Measurements from ENCODE around the gene OSGEPL1. TPM values are rescaled to one million over a fixed set of nuclear protein-coding genes. Genes with fewer than 3 reads are reported as not detected.

The OSGEPL1 gene
- polyA plus RNA-seq, 3 donors = 2.1 to 2.9 (median 2.6) TPM

- Histone ChIP-seq H3K4me1 (ENCODE audit: control insufficient read depth in 1 of 2, insufficient read depth in 2 of 2, low read length in 2 of 2) (no peaks in the 10 kb centered on the region), H2AFZ (ENCODE audit: insufficient read depth, low read depth, low read length, poor library complexity, severe bottlenecking) (no peak overlapping the region), H3K9ac (ENCODE audit: insufficient read depth, low read length, poor library complexity, severe bottlenecking) (no peak overlapping the region), H3K9me3 (replicated peaks in 1 of 2; ENCODE audit: control insufficient read depth in 1 of 2, insufficient read depth in 1 of 2, low read length in 2 of 2) (no peaks in the 10 kb centered on the region), H3K79me2 (ENCODE audit: insufficient read depth, low read length) (no peaks in the 10 kb centered on the region), H3K4me2 (replicated peaks; ENCODE audit: extremely low read depth, low read length, poor library complexity, severe bottlenecking) (no peak overlapping the region), H3K4me3 (replicated peaks in 1 of 3; ENCODE audit: low read depth in 2 of 3, low read length in 3 of 3) (no peak overlapping the region), H3K27me3 (ENCODE audit: control insufficient read depth in 2 of 2, insufficient read depth in 2 of 2, low read length in 2 of 2) (no peaks in the 10 kb centered on the region), H3K36me3 (replicated peaks in 1 of 2; ENCODE audit: control insufficient read depth in 1 of 2, insufficient read depth in 2 of 2, low read length in 2 of 2) (peaks cover 22 to 45% of the 10 kb centered on the region in 2 donors), H4K20me1 (ENCODE audit: insufficient read depth, low read length) (no peaks in the 10 kb centered on the region), H3K27ac (ENCODE audit: low read depth in 1 of 2, low read length in 2 of 2) (no peak overlapping the region)
- Mint-ChIP-seq H3K4me1 (peaks cover 7% of the 10 kb centered on the region), H3K27me3 (ENCODE audit: low read depth in 3 of 3) (no peaks in the 10 kb centered on the region), H3K27ac (no peak overlapping the region), H3K36me3 (peaks cover 20 to 28% of the 10 kb centered on the region in 2 donors), H3K4me3 (no peak overlapping the region), H3K9me3 (peaks cover 0 to 2% (median 0%) of the 10 kb centered on the region in 7 donors)
- no CpG with 5 or more reads among the region's 2 CpGs for WGBS (ENCODE audit: insufficient coverage)
- no peak for DNase-seq
- intact Hi-C loops (cut with micrococcal nuclease) = no loop called here
- TF ChIP-seq CTCF (IDR thresholded peaks at IDR 0.05) = no peak
These were observed 39.9 kb upstream of the OSGEPL1 start for GRCh38 chr2:189802396-189802912.

- H3K9ac ChIP-seq (ENCODE audit: insufficient read depth, low read length, poor library complexity, severe bottlenecking) = no peak overlapping the region
- no peak overlapping the region for H3K4me2 ChIP-seq (replicated peaks; ENCODE audit: extremely low read depth, low read length, poor library complexity, severe bottlenecking)
- DNase-seq = no peak
- Mint-ChIP-seq H3K27ac (peak overlapping the region in 2 of 7 donors; percentile 8 to 35), H3K9me3 (peaks cover 0 to 2% (median 0%) of the 10 kb centered on the region in 7 donors), H3K36me3 (peaks cover 25 to 27% of the 10 kb centered on the region in 2 donors), H3K4me3 (no peak overlapping the region), H3K4me1 (peaks cover 7% of the 10 kb centered on the region), H3K27me3 (ENCODE audit: low read depth in 3 of 3) (no peaks in the 10 kb centered on the region)
- no peaks in the 10 kb centered on the region for H3K79me2 ChIP-seq (ENCODE audit: insufficient read depth, low read length)
- no peak overlapping the region for H3K27ac ChIP-seq (ENCODE audit: low read depth in 1 of 2, low read length in 2 of 2)
- no peaks in the 10 kb centered on the region for H3K9me3 ChIP-seq (replicated peaks in 1 of 2; ENCODE audit: control insufficient read depth in 1 of 2, insufficient read depth in 1 of 2, low read length in 2 of 2)
- WGBS (ENCODE audit: insufficient coverage) = 100% methylated on average over 1 of the region's 2 CpGs
- intact Hi-C loops (cut with micrococcal nuclease) = no loop called here
- H3K36me3 ChIP-seq (replicated peaks in 1 of 2; ENCODE audit: control insufficient read depth in 1 of 2, insufficient read depth in 2 of 2, low read length in 2 of 2) = peaks cover 28 to 59% of the 10 kb centered on the region in 2 donors
- no peaks in the 10 kb centered on the region for H4K20me1 ChIP-seq (ENCODE audit: insufficient read depth, low read length)
- H2AFZ ChIP-seq (ENCODE audit: insufficient read depth, low read depth, low read length, poor library complexity, severe bottlenecking) = no peak overlapping the region
- H3K4me1 ChIP-seq (ENCODE audit: control insufficient read depth in 1 of 2, insufficient read depth in 2 of 2, low read length in 2 of 2) = no peaks in the 10 kb centered on the region
- TF ChIP-seq CTCF (IDR thresholded peaks at IDR 0.05) = no peak
- no peak overlapping the region for H3K4me3 ChIP-seq (replicated peaks in 1 of 3; ENCODE audit: low read depth in 2 of 3, low read length in 3 of 3)
- no peaks in the 10 kb centered on the region for H3K27me3 ChIP-seq (ENCODE audit: control insufficient read depth in 2 of 2, insufficient read depth in 2 of 2, low read length in 2 of 2)
These were observed 36.9 kb upstream of the OSGEPL1 start for GRCh38 chr2:189799531-189799930.
